H1 (cell line): ENCODE measurements around the gene MYH6. TPM values are rescaled to one million over a fixed set of nuclear protein-coding genes. Genes with fewer than 3 reads are reported as not detected.
"Not testable (repeated sequence)": the region's sequence is repeated elsewhere in the genome, so short reads cannot be mapped to it uniquely, and the experiment has no call there.

Experiments used
- CTCF ChIA-PET: fragments of 300-600 bp; sonication (Branson Sonifier 250); formaldehyde crosslinking; loops from one replicate; lab custom pipeline; 2021; ENCODE audit not compliant: partially characterized antibody; lab: Charles Lee
- POLR2A ChIA-PET: fragments of 300-600 bp; sonication (Branson Sonifier 250); formaldehyde crosslinking; loops from one replicate; lab custom pipeline; 2021; ENCODE audit warnings: inconsistent platforms; ENCODE audit not compliant: partially characterized antibody; lab: Charles Lee
- DNase-seq, 2 experiments: peaks; one replicate each; pipeline versions ENCODE4 v3.0.0 to v3.0.0-alpha.2; 2010 to 2022; ENCODE audit warnings: low spot score in 2 of 2, low read depth in 1 of 2, mixed read lengths in 1 of 2
- FAIRE-seq: peaks from 2 replicates; lab custom pipeline; 2011; peaks lifted over from hg19 to GRCh38; lab: Jason Lieb, UNC
- H2AFZ ChIP-seq: 2 replicates; pipeline ENCODE4 v1.8.1; 2012; ENCODE audit warnings: low read length, inconsistent platforms
- H2AK5ac ChIP-seq: 2 replicates; pipeline ENCODE4 v1.6.1; 2013; ENCODE audit warnings: low read depth, low read length
- H2BK120ac ChIP-seq: replicated peaks from 2 replicates; pipeline ENCODE3; 2013; ENCODE audit warnings: low read depth, low read length, inconsistent platforms
- H2BK12ac ChIP-seq: 2 replicates; pipeline ENCODE4 v1.6.1; 2013; ENCODE audit warnings: low read depth, low read length
- H2BK15ac ChIP-seq: 2 replicates; pipeline ENCODE4 v1.6.1; 2013; ENCODE audit warnings: low read length
- H2BK20ac ChIP-seq: 2 replicates; pipeline ENCODE4 v1.6.1; 2013; ENCODE audit warnings: low read length
- H2BK5ac ChIP-seq: 2 replicates; pipeline ENCODE4 v1.6.1; 2013; ENCODE audit warnings: low read depth, low read length
- H3K14ac ChIP-seq: 2 replicates; pipeline ENCODE4 v1.6.1; 2013; ENCODE audit warnings: inconsistent platforms; ENCODE audit not compliant: insufficient read length
- H3K18ac ChIP-seq: 2 replicates; pipeline ENCODE4 v1.6.1; 2013; ENCODE audit warnings: low read length; ENCODE audit errors: extremely low read depth
- H3K23ac ChIP-seq: 2 replicates; pipeline ENCODE4 v1.6.1; 2013; ENCODE audit warnings: inconsistent platforms; ENCODE audit not compliant: insufficient read length
- H3K23me2 ChIP-seq: 2 replicates; pipeline ENCODE4 v1.6.1; 2013; ENCODE audit warnings: low read depth, low read length
- H3K27ac ChIP-seq: 2 replicates; pipeline ENCODE4 v1.6.1; 2011; ENCODE audit warnings: low read depth, low read length, inconsistent platforms
- H3K27me3 ChIP-seq, 4 experiments: replicated peaks in 1 of 4; 1 replicate in 1 of 4; 2 replicates in 3 of 4; pipeline versions ENCODE4 v1.6.1 to v1.8.1; 2011 to 2013; ENCODE audit warnings: low read length in 3 of 4, mild to moderate bottlenecking in 3 of 4, inconsistent platforms in 2 of 4, mixed read lengths in 2 of 4, moderate library complexity in 1 of 4; ENCODE audit not compliant: control insufficient read depth in 3 of 4, insufficient read depth in 3 of 4; ENCODE audit errors: extremely low read depth in 1 of 4
- H3K36me3 ChIP-seq, 4 experiments: 2 replicates each; pipeline versions ENCODE4 v1.6.1 to v1.8.1; 2011 to 2013; ENCODE audit warnings: mild to moderate bottlenecking in 4 of 4, low read length in 3 of 4, moderate library complexity in 2 of 4, control low read depth in 1 of 4, inconsistent platforms in 1 of 4; ENCODE audit not compliant: insufficient read depth in 4 of 4, control insufficient read depth in 2 of 4
- H3K4ac ChIP-seq: replicated peaks from 2 replicates; pipeline ENCODE3; 2013; ENCODE audit warnings: low read length, low read depth, mixed read lengths, inconsistent platforms; ENCODE audit not compliant: insufficient read length
- H3K4me1 ChIP-seq, 4 experiments: replicated peaks in 1 of 4; 1 replicate in 1 of 4; 2 replicates in 3 of 4; pipeline versions ENCODE4 v1.6.1 to v1.8.1; 2011 to 2013; ENCODE audit warnings: low read length in 3 of 4, inconsistent platforms in 2 of 4, mixed read lengths in 1 of 4; ENCODE audit not compliant: insufficient read depth in 4 of 4, control insufficient read depth in 3 of 4
- H3K4me2 ChIP-seq, 2 experiments: 2 replicates each; pipeline versions ENCODE4 v1.6.1 to v1.8.1; 2011 to 2013; ENCODE audit warnings: low read depth in 2 of 2, low read length in 2 of 2, control low read depth in 1 of 2, inconsistent platforms in 1 of 2, mild to moderate bottlenecking in 1 of 2; ENCODE audit not compliant: insufficient read depth in 1 of 2
- H3K4me3 ChIP-seq, 4 experiments: fragments of 200-600, 300-600 bp in 1 of 4; sonication (generic), shearing (Covaris generic), sonication (Bioruptor Twin) in 1 of 4; 2 replicates each; pipeline versions ENCODE4 v1.5.1 to v1.8.1; 2011 to 2016; ENCODE audit warnings: low read length in 4 of 4, low read depth in 3 of 4, control low read depth in 2 of 4, inconsistent platforms in 2 of 4, mild to moderate bottlenecking in 2 of 4, mixed read lengths in 1 of 4, moderate library complexity in 1 of 4; ENCODE audit not compliant: insufficient read depth in 2 of 4; ENCODE audit errors: extremely low read depth in 1 of 4
- H3K56ac ChIP-seq: replicated peaks from 2 replicates; pipeline ENCODE3; 2013; ENCODE audit warnings: low read depth, mild to moderate bottlenecking, mixed read lengths, low read length, inconsistent platforms; ENCODE audit not compliant: insufficient read length
- H3K79me1 ChIP-seq: 2 replicates; pipeline ENCODE4 v1.6.1; 2013; ENCODE audit warnings: low read depth, low read length, control low read depth
- H3K79me2 ChIP-seq, 2 experiments: 2 replicates each; pipeline versions ENCODE4 v1.6.1 to v1.8.1; 2012 to 2013; ENCODE audit warnings: low read length in 2 of 2, mild to moderate bottlenecking in 2 of 2, inconsistent platforms in 1 of 2; ENCODE audit not compliant: insufficient read depth in 2 of 2, control insufficient read depth in 1 of 2
- H3K9ac ChIP-seq, 4 experiments: replicated peaks in 1 of 4; 1 replicate in 1 of 4; 2 replicates in 3 of 4; pipeline versions ENCODE4 v1.6.1 to v1.8.1; 2011 to 2013; ENCODE audit warnings: low read depth in 3 of 4, low read length in 3 of 4, control low read depth in 2 of 4, mild to moderate bottlenecking in 2 of 4, moderate library complexity in 2 of 4, inconsistent platforms in 1 of 4; ENCODE audit errors: extremely low read depth in 1 of 4
- H3K9me3 ChIP-seq, 2 experiments: 2 replicates each; pipeline versions ENCODE4 v1.6.1 to v1.8.1; 2012 to 2013; ENCODE audit warnings: mild to moderate bottlenecking in 2 of 2, moderate library complexity in 2 of 2, control low read depth in 1 of 2, inconsistent platforms in 1 of 2, low read depth in 1 of 2, low read length in 1 of 2, mixed read lengths in 1 of 2; ENCODE audit not compliant: insufficient read depth in 2 of 2
- H4K20me1 ChIP-seq, 2 experiments: replicated peaks in 1 of 2; 2 replicates each; pipeline versions ENCODE3 to v1.8.1; 2011 to 2013; ENCODE audit warnings: inconsistent platforms in 2 of 2, low read length in 2 of 2, mild to moderate bottlenecking in 1 of 2; ENCODE audit not compliant: insufficient read depth in 2 of 2, control insufficient read depth in 1 of 2
- H4K5ac ChIP-seq: 2 replicates; pipeline ENCODE4 v1.6.1; 2013; ENCODE audit warnings: low read length, low read depth, mixed read lengths, inconsistent platforms; ENCODE audit not compliant: insufficient read length
- H4K8ac ChIP-seq: 2 replicates; pipeline ENCODE4 v1.8.0; 2013; ENCODE audit warnings: mild to moderate bottlenecking, moderate library complexity, low read length, inconsistent platforms; ENCODE audit not compliant: insufficient read depth; ENCODE audit errors: extremely low read depth
- H4K91ac ChIP-seq: replicated peaks from 2 replicates; pipeline ENCODE3; 2013; ENCODE audit warnings: low read length, mixed read lengths, inconsistent platforms; ENCODE audit not compliant: insufficient read length
- WGBS, 2 experiments: shearing (Covaris generic) in 1 of 2; methylation state at CpG; one replicate each; pipeline versions ENCODE4 v1.1.6 to v1.1.7; 2013 to 2015; ENCODE audit warnings: low lambda C conversion rate in 2 of 2, mixed read lengths in 2 of 2, inconsistent platforms in 1 of 2, low coverage in 1 of 2, missing lambda C conversion rate in 1 of 2; ENCODE audit not compliant: insufficient replicate concordance in 2 of 2, insufficient coverage in 1 of 2, insufficient read length in 1 of 2; ENCODE audit errors: extremely low coverage in 1 of 2, missing lambda C conversion rate in 1 of 2; 5-methylcytosine and 5-hydroxymethylcytosine counted together
- polyA plus RNA-seq, 7 experiments: library from polyadenylated mRNA; depleted of rRNA in 3 of 7; stranded (reverse) in 5 of 7; unstranded in 2 of 7; fragments of >200 nt in 5 of 7; fragments of 200-250 nt in 2 of 7; gene quantifications; 1 replicate in 5 of 7; 2 replicates in 1 of 7; 4 replicates in 1 of 7; pipeline versions ENCODE4 v1.2.1 to v1.2.3, GENCODE V29; 2011 to 2013; ENCODE audit warnings: missing spikeins in 2 of 7, mixed read lengths in 2 of 7
- total RNA-seq: library from RNA; stranded (reverse); fragmentation: NEBNext Ultra II Directional; extraction: Animal tissue kit (Norgen Biotek cat#: 25700); gene quantifications from 2 replicates; pipeline ENCODE4 v1.2.1, GENCODE V29; 2021

MYH6 gene
- total and polyA plus RNA-seq, 2 of the 8 experiments (the other 6 are each of a cell fraction or from before 2014, with no cell fraction given): 0.03 TPM; not detected in 1

GRCh38 chr14:23400496-23401149 lies 7.5 kb downstream of the MYH6 start:
- H3K4me1 ChIP-seq, H3K79me2 ChIP-seq, H2BK5ac ChIP-seq, H4K20me1 ChIP-seq, FAIRE-seq, H3K4me2 ChIP-seq, H3K18ac ChIP-seq, H3K14ac ChIP-seq, H3K23ac ChIP-seq, H3K9me3 ChIP-seq, H2BK120ac ChIP-seq, H3K4me3 ChIP-seq, H4K8ac ChIP-seq, H2BK20ac ChIP-seq, H3K27ac ChIP-seq, H4K91ac ChIP-seq, H4K5ac ChIP-seq, H3K9ac ChIP-seq, H3K56ac ChIP-seq, H2BK15ac ChIP-seq, H3K79me1 ChIP-seq, H3K27me3 ChIP-seq, POLR2A ChIA-PET, H3K36me3 ChIP-seq, DNase-seq, H2BK12ac ChIP-seq, H2AK5ac ChIP-seq, H2AFZ ChIP-seq, H3K23me2 ChIP-seq, H3K4ac ChIP-seq: not testable (repeated sequence)
- WGBS, 2 experiments: 89% methylated on average over 11 of the region's 16 CpGs; no CpG with 5 or more reads in 1 of the 2 experiments
- CTCF ChIA-PET: interaction anchor here (1.3 kb wide), 1 partner anchor 21 kb away, joined by 3 read pairs; no protein-coding TSS in a partner anchor
